Endometrial microvascular endothelial cells (primary cell): ENCODE measurements around the gene LAMTOR4. TPM values are rescaled to one million over a fixed set of nuclear protein-coding genes. Genes with fewer than 3 reads are reported as not detected.
"Not testable (repeated sequence)": the region's sequence is repeated elsewhere in the genome, so short reads cannot be mapped to it uniquely, and the experiment has no call there.

Experiments used
- in situ Hi-C: cut with HindIII; loops from 2 replicates; pipeline ENCODE4 v1.10.0; 2017; ENCODE audit warnings: low sequenced_read_pairs, low pct_unique_long_range_greater_than_20kb; ENCODE audit errors: inconsistent ontology term
- total RNA-seq: library from RNA; depleted of rRNA; stranded (reverse); fragments of >200 nt; gene quantifications from one replicate; pipeline ENCODE4 v1.2.3, GENCODE V29; 2015; ENCODE audit errors: inconsistent ontology term

The LAMTOR4 gene
- total RNA-seq, 1 donor from 2014 or later, result 170 TPM

GRCh38 chr7:100146350-100146749, 2.4 kb upstream of the LAMTOR4 start:
- in situ Hi-C loops, result not testable (repeated sequence)

- in situ Hi-C loops, result no loop called here
Measured at GRCh38 chr7:100147278-100147677, 1.4 kb upstream of the LAMTOR4 start.

- in situ Hi-C loops, result no loop called here
Measured at GRCh38 chr7:100148225-100148558, 526 bp upstream of the LAMTOR4 start.

GRCh38 chr7:100152404-100152803, 3.7 kb downstream of the LAMTOR4 start:
- in situ Hi-C loops, result no loop called here

- in situ Hi-C loops, result no loop called here
Measured at GRCh38 chr7:100152937-100153666, 4.4 kb downstream of the LAMTOR4 start.

GRCh38 chr7:100153708-100154535, 5.2 kb downstream of the LAMTOR4 start:
- in situ Hi-C loops, result no loop called here

GRCh38 chr7:100154651-100155491, 6.2 kb downstream of the LAMTOR4 start:
- in situ Hi-C loops, result no loop called here

GRCh38 chr7:100155553-100156317, 7.0 kb downstream of the LAMTOR4 start:
- in situ Hi-C loops, result no loop called here

GRCh38 chr7:100156331-100157068, 7.8 kb downstream of the LAMTOR4 start:
- in situ Hi-C loops, result no loop called here

GRCh38 chr7:100157069-100157333, 8.3 kb downstream of the LAMTOR4 start:
- in situ Hi-C loops, result no loop called here

GRCh38 chr7:100157334-100158228, 8.9 kb downstream of the LAMTOR4 start:
- in situ Hi-C loops, result no loop called here

GRCh38 chr7:100158229-100159098, 9.7 kb downstream of the LAMTOR4 start, which contains the start of gene TRAPPC14:
Gene TRAPPC14 (minus strand): TSS chr7:100158723. CDS start chr7:100158499, 224 bp downstream.
- in situ Hi-C loops, result no loop called here

GRCh38 chr7:100159099-100159623, 10.4 kb downstream of the LAMTOR4 start:
- in situ Hi-C loops, result no loop called here

- in situ Hi-C loops, result no loop called here
Measured at GRCh38 chr7:100160067-100160466, 11.3 kb downstream of the LAMTOR4 start.

GRCh38 chr7:100163006-100163531, 14.4 kb downstream of the LAMTOR4 start:
- in situ Hi-C loops, result no loop called here

GRCh38 chr7:100163871-100164270, 15.2 kb downstream of the LAMTOR4 start:
- in situ Hi-C loops, result no loop called here
